HCT116 (cell line): ENCODE results near the gene PNLIP.

Source experiments
- ATF3 ChIP-seq: IDR thresholded peaks from 2 replicates; pipeline ENCODE4 v1.6.1; 2012
- CTCF ChIP-seq, 3 experiments: fragments of 200-600 bp in 1 of 3; sonication (generic) in 1 of 3; IDR thresholded peaks in 2 of 3; conservative IDR thresholded peaks in 1 of 3; 2 replicates each; pipeline ENCODE4 v1.5.1; 2012 to 2017; ENCODE audit warnings: low read depth in 2 of 3, low read length in 2 of 3, antibody characterized with exemption in 1 of 3, borderline replicate concordance in 1 of 3, control low read depth in 1 of 3, mild to moderate bottlenecking in 1 of 3, mixed read lengths in 1 of 3, mixed run types in 1 of 3, moderate library complexity in 1 of 3; ENCODE audit not compliant: insufficient read depth in 1 of 3
- FOSL1 ChIP-seq: IDR thresholded peaks from 2 replicates; pipeline ENCODE4 v1.6.1; 2012; ENCODE audit warnings: low read depth
- POLR2A ChIP-seq: IDR thresholded peaks from 2 replicates; pipeline ENCODE4 v1.7.0; 2011; ENCODE audit warnings: borderline replicate concordance; ENCODE audit not compliant: insufficient read depth, insufficient read length; ENCODE audit errors: extremely low read depth
- POLR2AphosphoS5 ChIP-seq: IDR thresholded peaks from 2 replicates; pipeline ENCODE4 v1.6.1; 2011; ENCODE audit warnings: mild to moderate bottlenecking, low read depth, low read length, moderate library complexity
- SP1 ChIP-seq: IDR thresholded peaks from 2 replicates; pipeline ENCODE4 v1.6.1; 2012; ENCODE audit warnings: low read depth
- ZNF274 ChIP-seq: fragments of 200-500 bp; sonication (Bioruptor generic); IDR thresholded peaks from 2 replicates; pipeline ENCODE4 v1.6.1; 2014; ENCODE audit warnings: mild to moderate bottlenecking, low read depth, low read length, inconsistent platforms

- no peak for TF ChIP-seq SP1
- no peak for TF ChIP-seq FOSL1
- TF ChIP-seq CTCF (IDR thresholded peaks at IDR 0.05 in 2 of 3, conservative IDR thresholded peaks at IDR 0.05 in 1 of 3; ENCODE audit: borderline replicate concordance in 1 of 3, insufficient read depth in 1 of 3, low read depth in 2 of 3, low read length in 2 of 3), result no peak
- no peak for TF ChIP-seq POLR2AphosphoS5
- TF ChIP-seq ZNF274, result no peak
- TF ChIP-seq POLR2A, result no peak
- no peak for TF ChIP-seq ATF3
Measured at GRCh38 chr10:116608686-116609594, 63.2 kb downstream of the PNLIP start.
